ENCODE results near the gene NATD1.

DNA sequence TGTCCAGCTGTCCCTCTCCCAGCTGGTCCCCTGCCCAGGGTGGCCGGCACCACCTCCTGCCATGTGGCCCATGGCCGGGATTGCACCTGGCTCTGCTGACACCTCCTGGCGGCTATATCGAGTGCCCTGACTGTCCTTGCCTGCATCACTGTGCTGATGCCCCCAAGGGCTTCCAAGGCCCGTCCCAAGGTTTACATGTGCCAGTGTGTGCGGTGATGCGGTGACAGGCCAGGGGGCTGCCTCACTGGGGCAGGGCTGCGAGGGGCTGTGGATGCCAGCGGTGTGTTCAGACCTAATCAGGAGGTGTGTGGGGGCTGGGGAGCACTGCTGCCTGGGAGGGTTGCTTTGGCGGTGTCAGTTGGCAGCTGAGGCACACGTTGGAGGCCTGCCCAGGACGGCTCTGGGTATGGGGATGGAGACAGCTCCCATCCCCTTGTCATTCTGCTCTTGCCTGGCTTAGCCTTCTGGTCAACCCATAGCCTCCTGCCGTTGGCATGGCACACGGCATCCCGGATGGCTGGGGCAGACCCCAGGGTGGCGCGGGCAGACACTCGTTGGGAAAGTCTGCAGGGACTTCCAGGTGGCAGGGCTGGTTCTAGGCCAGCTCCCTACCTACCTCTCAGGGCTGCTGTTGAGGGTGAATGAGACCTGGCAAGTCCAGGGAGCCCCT, 36.8 kb upstream of the NATD1 start:
- TF ChIP-seq, protein P1, sequence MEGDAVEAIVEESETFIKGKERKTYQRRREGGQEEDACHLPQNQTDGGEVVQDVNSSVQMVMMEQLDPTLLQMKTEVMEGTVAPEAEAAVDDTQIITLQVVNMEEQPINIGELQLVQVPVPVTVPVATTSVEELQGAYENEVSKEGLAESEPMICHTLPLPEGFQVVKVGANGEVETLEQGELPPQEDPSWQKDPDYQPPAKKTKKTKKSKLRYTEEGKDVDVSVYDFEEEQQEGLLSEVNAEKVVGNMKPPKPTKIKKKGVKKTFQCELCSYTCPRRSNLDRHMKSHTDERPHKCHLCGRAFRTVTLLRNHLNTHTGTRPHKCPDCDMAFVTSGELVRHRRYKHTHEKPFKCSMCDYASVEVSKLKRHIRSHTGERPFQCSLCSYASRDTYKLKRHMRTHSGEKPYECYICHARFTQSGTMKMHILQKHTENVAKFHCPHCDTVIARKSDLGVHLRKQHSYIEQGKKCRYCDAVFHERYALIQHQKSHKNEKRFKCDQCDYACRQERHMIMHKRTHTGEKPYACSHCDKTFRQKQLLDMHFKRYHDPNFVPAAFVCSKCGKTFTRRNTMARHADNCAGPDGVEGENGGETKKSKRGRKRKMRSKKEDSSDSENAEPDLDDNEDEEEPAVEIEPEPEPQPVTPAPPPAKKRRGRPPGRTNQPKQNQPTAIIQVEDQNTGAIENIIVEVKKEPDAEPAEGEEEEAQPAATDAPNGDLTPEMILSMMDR (IDR thresholded peaks at IDR 0.05) = no peak
- no peak for TF ChIP-seq POLR2A (IDR thresholded peaks at IDR 0.05)
